Stimulated activated CD8-positive, alpha-beta memory T cell treated with anti-CD3 and anti-CD28 coated beads, Interleukin-12 subunit alpha, Interleukin-12 subunit beta, amount 100 ng/mL, for 4 hours (primary cell): ENCODE results near the gene PRUNE1.
A peak's percentile ranks its signal among the peaks of the same experiment; 100 is the strongest.

Experiments used
- DNase-seq: peaks from one replicate; pipeline ENCODE4 v3.0.0-alpha.2; 2020; ENCODE audit warnings: low read depth

PRUNE1 gene, protein sequence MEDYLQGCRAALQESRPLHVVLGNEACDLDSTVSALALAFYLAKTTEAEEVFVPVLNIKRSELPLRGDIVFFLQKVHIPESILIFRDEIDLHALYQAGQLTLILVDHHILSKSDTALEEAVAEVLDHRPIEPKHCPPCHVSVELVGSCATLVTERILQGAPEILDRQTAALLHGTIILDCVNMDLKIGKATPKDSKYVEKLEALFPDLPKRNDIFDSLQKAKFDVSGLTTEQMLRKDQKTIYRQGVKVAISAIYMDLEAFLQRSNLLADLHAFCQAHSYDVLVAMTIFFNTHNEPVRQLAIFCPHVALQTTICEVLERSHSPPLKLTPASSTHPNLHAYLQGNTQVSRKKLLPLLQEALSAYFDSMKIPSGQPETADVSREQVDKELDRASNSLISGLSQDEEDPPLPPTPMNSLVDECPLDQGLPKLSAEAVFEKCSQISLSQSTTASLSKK

GRCh38 chr1:151008244-151009205 is at the start of gene PRUNE1:
Gene PRUNE1 (plus strand): TSS chr1:151008449. CDS start chr1:151008633, 184 bp downstream.
- DNase-seq, result peak; percentile 90

- DNase-seq, result no peak
Measured at GRCh38 chr1:150960646-150961045, 47.6 kb upstream of the PRUNE1 start.

DNA sequence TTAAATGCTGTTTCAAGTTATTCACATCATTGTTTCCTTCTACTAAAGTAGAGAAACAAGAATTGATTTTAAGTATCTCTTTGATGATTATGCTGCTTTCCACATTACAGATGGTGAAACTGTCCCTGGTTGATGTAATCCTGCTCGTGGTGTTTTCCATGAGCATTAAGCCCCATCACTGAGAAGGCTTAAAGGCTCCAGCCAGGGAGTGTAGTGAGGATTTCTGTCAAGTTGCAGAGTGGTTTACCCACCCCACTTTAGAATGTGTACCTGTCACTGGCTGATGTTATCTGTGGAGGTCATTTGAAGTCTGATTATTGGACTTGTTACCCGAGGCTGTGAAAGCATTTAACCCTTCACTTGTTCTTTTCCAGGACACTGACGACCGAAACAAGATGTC is 46.5 kb upstream of the PRUNE1 start:
- DNase-seq, result no peak

DNA sequence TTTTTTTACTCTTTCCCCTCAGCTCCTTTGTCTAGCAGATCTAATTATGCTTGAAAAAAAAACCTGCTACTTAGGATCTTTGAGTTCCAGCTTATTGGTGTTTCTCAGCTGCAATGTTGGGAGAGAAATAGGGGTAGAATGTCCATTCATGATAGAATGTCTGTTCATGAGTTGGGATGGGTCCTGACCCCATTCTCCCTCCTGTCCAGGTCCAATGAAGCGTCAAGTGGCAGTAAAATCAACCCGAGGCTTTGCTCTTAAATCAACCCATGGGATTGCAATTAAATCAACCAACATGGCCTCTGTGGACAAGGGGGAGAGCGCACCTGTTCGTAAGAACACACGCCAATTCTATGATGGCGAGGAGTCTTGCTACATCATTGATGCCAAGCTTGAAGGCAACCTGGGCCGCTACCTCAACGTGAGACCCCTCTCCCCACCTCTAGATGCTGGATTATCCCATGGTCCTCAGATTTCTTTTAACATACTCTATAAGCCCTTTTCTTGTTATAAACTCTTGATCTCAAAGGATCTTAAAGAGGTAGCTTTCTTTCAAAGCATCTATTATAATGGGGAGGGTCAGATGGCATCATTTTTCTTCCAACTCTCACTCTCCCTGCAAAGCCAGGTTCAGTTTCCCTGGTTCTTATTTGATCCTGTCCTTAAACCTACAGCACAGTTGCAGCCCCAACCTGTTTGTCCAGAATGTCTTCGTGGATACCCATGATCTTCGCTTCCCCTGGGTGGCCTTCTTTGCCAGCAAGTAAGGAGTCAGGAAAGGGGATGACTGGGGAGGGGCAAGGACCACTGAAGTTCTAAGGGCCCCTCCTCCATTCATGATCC is 44.7 kb upstream of the PRUNE1 start:
- no peak for DNase-seq

DNA sequence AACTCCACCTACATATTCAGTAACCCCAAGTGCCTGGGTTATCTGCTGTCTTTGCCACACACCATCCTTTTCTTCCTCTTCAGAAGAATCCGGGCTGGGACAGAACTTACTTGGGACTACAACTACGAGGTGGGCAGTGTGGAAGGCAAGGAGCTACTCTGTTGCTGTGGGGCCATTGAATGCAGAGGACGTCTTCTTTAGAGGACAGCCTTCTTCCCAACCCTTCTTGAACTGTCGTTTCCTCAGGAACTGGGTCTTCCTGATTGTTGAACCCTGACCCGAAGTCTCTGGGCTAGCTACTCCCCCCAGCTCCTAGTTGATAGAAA is 44.1 kb upstream of the PRUNE1 start:
- no peak for DNase-seq

DNA sequence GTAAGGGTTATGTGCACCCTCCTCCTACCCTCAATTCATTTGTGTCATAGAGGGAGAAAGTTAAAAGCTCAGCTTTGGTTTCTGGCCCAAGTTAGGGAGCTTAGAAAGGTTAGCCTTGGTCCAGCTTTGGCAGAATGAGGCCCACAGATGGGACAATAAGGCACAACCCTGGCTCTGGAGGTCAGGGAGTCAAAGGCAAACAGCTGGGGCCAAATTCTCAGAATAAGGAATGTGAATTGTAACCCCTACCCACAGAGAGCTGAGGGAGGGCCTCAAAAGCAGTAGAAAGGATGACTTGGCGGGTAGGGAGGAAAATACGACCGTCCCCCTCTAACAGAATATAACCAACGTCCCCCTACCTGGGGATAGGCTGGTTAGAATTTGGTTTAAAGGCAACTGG is 42.6 kb upstream of the PRUNE1 start:
- no peak for DNase-seq

GRCh38 chr1:150966011-150966410 is 42.2 kb upstream of the PRUNE1 start:
- no peak for DNase-seq

- DNase-seq, result no peak
Measured at GRCh38 chr1:150967936-150968335, 40.3 kb upstream of the PRUNE1 start.

DNA sequence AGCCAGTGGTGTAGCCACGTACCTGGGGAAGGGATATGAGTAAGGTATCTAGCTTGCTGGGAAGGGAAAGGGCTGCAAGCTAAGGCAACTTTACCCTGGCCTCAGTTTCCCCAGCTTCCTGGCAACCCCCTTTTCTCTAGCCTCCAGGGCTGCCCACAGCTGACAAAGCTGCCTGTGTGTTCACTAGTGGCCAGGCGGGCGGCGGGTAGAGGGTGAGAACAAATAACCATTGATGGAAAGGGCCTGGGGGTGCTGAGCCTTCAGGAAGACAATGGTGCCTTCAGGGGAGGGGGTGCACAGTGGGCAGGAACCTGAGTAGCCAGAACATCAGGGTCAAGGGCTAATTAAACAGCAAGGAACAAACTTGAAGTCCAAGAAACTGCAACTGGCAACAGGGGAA is 39.8 kb upstream of the PRUNE1 start:
- no peak for DNase-seq

GRCh38 chr1:150969626-150970025 is 38.6 kb upstream of the PRUNE1 start:
- no peak for DNase-seq

DNA sequence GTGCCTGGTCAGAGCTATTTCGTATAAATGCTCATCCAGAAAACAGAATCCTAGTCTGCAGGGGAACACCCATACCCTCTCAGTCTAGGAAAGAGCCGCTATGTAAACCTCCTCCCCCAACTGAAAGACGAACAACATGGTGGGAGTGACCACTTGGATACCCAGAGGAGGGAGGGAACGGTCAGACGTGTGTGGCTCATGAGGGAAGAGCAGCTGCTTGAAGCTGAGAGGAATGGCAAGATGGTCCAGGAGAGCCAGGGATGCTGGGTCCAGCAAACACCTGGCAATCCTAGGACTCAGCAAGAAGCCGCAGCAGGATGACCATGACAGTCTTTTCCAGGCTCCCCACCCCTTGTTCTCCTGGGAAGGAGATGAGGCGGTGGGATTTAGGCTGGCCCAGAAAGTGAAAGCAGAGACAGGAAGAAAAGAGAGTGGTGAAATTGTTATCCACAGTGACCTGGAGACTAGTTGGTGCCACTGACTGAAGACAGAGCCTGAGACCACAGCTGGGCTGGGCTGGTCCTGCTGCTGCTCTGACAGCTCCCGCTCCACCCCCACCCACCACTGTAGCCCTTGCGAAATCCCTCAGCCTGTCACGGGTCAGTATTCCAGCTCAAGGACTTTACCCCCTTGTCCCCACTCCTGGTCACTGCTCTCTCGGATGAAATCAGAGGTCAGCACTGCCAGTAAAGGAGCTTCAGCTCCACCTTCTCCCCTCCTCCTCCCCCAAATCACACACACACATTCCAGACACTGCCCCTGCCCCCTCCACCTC is 37.3 kb upstream of the PRUNE1 start:
- DNase-seq, result no peak

- DNase-seq, result no peak
Measured at GRCh38 chr1:150971583-150972416, 36.4 kb upstream of the PRUNE1 start.

GRCh38 chr1:150972417-150972940 is 35.8 kb upstream of the PRUNE1 start:
- DNase-seq, result no peak

- DNase-seq, result no peak
Measured at GRCh38 chr1:150973258-150973835, 34.9 kb upstream of the PRUNE1 start.

DNA sequence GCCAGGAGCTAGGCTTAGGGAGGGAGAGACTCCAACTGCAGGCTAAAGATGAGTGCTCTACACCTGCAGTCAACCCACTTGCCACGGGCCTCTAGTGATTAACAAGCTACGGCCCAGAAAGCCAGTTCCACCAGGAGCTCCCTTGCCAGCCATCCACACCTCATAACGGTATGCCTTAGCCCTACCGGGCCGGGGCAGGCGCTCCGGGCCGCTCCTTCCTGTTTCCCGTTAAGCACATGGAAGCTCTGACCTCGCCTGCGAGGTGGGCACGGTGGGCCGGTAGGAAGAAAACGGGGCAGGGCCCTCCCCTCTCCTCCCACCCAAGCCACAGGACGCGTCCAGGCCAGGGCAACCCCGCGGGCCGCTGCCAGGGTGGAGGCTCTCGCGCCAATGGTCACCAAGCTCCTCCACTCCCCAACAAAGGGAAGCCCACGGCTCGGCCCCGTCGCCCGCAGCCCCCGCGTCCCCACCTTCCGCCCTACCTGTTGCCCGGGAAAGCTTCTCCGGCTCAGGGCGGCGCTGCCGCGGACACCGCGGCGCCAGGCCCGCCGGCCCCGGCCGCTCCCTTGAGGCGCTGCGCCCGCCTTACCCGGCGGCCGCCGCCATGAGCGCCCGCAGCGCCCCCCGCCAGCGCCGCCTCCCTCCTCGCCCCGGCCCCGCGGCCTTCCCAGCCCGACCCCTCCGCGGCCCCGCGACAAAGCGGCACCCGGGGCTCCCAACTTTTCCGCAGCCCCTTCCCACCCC is 34.2 kb upstream of the PRUNE1 start:
- peak; percentile 30 for DNase-seq

DNA sequence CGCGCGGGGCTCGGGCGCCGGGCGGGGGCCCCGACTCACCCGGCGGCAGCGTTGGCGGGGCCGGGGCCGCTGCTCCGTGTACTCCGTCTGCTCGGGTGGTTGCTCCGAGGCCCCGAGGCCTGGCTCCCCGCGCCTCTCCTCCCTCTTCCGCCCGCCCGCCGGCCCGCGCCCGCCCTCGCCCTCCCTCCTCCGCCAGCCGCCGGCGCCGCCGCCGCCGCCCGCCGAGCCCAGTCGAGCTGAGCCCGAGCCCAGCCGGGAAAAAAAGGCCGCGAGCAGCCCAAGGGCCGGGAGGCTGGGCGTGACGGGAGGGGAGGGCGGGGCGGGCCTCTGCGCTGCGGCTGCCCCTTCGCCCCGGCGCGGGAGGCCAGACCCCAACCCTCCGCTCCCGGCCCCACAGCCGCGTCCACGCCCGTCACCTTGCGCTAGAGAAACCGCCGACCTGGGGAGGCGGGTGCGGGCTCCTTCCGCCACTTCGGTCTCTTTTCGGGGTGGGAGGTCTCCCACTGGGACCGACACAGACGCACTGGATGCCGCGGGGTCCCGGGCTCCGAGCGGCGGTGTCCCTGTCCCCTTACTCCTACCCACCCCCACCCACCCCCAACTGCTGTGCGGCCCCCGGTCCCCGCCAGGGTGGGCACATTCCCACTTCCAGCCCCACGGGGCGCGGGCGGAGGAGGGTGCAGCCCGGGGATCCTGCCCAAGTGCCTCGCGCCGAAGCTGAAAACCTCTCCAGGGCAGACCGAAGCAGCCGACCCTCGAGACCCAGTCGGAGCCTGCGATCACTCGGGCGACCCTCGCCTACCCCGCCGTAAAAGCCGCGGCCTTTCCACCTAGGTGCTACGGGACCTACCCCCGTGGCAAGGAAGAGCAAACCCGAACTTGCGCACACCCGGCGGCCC is 33.4 kb upstream of the PRUNE1 start, which contains the start of gene CERS2:
Gene CERS2 (minus strand): TSS at position 256 of the 899 bp plus-strand sequence. CDS start 5,745 bp downstream, outside the sequence.
- peak; percentile 68 for DNase-seq

GRCh38 chr1:150976401-150976821 is 31.8 kb upstream of the PRUNE1 start:
- no peak for DNase-seq
